IMR-90 (cell line): ENCODE results near the gene CXADR.

Source experiments
- BHLHE40 ChIP-seq: fragments of 150-350 bp; IDR thresholded peaks from 2 replicates; pipeline ENCODE4 v1.6.1; 2016; ENCODE audit warnings: mild to moderate bottlenecking, low read depth, low read length
- CHD1 ChIP-seq: IDR thresholded peaks from 2 replicates; pipeline ENCODE4 v1.6.1; 2012; ENCODE audit warnings: low read depth, low read length, improper control_type of control experiment
- CTCF ChIP-seq: conservative IDR thresholded peaks from 2 replicates; pipeline ENCODE4 v1.5.1; 2012; ENCODE audit warnings: mild to moderate bottlenecking, low read depth, low read length, improper control_type of control experiment
- ELK1 ChIP-seq: fragments of 150-350 bp; IDR thresholded peaks from 2 replicates; pipeline ENCODE4 v1.6.1; 2016; ENCODE audit warnings: low read depth, mild to moderate bottlenecking, low read length, moderate library complexity, borderline replicate concordance
- FOS ChIP-seq: fragments of 150-350 bp; IDR thresholded peaks from 2 replicates; pipeline ENCODE4 v1.6.1; 2016; ENCODE audit warnings: low read depth, low read length
- MAFK ChIP-seq: IDR thresholded peaks from 2 replicates; pipeline ENCODE4 v1.6.1; 2012; ENCODE audit warnings: low read depth, low read length, improper control_type of control experiment
- MAZ ChIP-seq: IDR thresholded peaks from 2 replicates; pipeline ENCODE4 v1.6.1; 2012; ENCODE audit warnings: low read depth, mild to moderate bottlenecking, low read length, improper control_type of control experiment, moderate library complexity, borderline replicate concordance
- MXI1 ChIP-seq: IDR thresholded peaks from 2 replicates; pipeline ENCODE4 v1.6.1; 2012; ENCODE audit warnings: low read depth, mild to moderate bottlenecking, low read length, moderate library complexity, borderline replicate concordance
- POLR2A ChIP-seq: IDR thresholded peaks from 2 replicates; pipeline ENCODE4 v1.6.1; 2012; ENCODE audit warnings: mild to moderate bottlenecking, low read depth, low read length
- RAD21 ChIP-seq: IDR thresholded peaks from 2 replicates; pipeline ENCODE4 v1.6.1; 2012; ENCODE audit warnings: low read length, improper control_type of control experiment
- RCOR1 ChIP-seq: IDR thresholded peaks from 2 replicates; pipeline ENCODE4 v1.6.1; 2012; ENCODE audit warnings: mild to moderate bottlenecking, low read length, improper control_type of control experiment; ENCODE audit not compliant: insufficient replicate concordance
- RFX5 ChIP-seq: IDR thresholded peaks from 2 replicates; pipeline ENCODE4 v1.8.0; 2012; ENCODE audit warnings: low read depth, mild to moderate bottlenecking, low read length, moderate library complexity
- SMC3 ChIP-seq: fragments of 150-350 bp; IDR thresholded peaks from 2 replicates; pipeline ENCODE4 v1.6.1; 2016; ENCODE audit warnings: low read depth, mild to moderate bottlenecking, antibody characterized with exemption, low read length, moderate library complexity

GRCh38 chr21:17513214-17514123, 626 bp downstream of the CXADR start:
- TF ChIP-seq RFX5 (no peak), CTCF (no peak), SMC3 (no peak), POLR2A (no peak), MAZ (no peak), RAD21 (no peak), MXI1 (no peak), ELK1 (no peak), CHD1 (no peak), MAFK (no peak), FOS (no peak), RCOR1 (no peak), BHLHE40 (no peak)
